GM19099 (cell line): Measurements from ENCODE around the gene ERBIN.
A peak's percentile ranks its signal among the peaks of the same experiment; 100 is the strongest.

Source experiments
- POLR2A ChIP-seq: IDR thresholded peaks from 3 replicates; pipeline ENCODE4 v1.6.1; 2011; ENCODE audit warnings: low read depth; ENCODE audit not compliant: insufficient read length; ENCODE audit errors: extremely low read depth

The ERBIN gene

GRCh38 chr5:65916066-65916465, 10.3 kb upstream of the ERBIN start:
- no peak for TF ChIP-seq POLR2A

DNA sequence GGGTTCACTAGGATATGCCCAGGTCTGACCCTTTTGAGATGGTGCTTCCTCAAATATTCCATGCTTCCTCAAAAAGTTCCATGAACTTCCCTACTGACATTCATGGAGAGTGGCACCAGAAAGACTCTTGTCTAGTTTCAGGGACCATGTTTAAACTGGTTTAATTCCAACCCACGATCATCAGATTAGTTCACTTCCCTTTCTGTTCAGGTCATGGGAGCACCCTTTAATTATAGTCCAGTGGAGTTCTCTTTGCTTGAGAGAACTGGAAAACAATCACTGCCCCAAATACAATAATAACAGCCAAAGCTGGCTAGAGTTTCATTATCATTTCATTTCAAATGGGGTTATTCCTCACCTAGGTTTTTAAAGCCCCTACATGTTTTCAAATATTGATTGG, 9.7 kb upstream of the ERBIN start:
- TF ChIP-seq POLR2A = no peak

DNA sequence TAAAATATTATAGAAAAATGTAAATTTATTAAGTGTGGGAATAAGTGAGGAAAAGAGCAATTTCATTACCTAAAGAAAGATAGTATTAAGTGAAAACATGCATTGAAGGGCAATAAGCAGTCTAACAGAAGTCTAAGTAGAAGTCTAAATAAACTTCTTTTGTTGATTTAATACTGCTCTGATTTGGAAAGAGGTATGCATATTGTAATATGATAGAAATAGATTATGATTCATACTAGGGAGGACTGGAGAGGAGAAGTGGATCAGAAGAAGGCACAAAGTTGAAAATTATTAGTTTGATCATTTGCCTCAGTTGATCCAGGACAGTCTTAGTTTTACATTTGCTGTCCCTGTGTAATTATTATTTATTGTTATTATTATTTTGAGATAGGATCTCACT, 6.6 kb upstream of the ERBIN start:
- TF ChIP-seq POLR2A = no peak

DNA sequence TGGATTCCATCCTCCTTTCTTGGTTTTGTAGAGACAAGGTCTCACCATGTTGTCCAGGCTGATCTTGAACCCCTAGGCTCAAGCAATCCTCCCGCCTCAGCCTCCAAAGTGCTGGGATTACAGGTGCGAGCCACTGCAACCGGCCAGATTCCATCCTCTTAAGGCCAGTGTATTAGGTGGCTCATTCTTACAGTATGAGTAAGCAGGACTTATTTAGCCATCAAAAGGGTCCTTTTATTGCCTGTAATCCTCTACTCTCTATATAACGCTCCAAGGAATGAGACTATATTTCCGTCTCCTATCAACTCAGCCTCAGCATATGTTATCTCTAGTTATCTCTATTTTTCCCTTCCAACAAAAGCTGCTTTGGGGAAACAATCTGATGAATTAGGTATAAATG, 3.0 kb upstream of the ERBIN start:
- no peak for TF ChIP-seq POLR2A

- TF ChIP-seq POLR2A = no peak
Observed at GRCh38 chr5:65924366-65925043, 1.9 kb upstream of the ERBIN start.

- TF ChIP-seq POLR2A = peak; percentile 64
Observed at GRCh38 chr5:65925044-65925600, 1.3 kb upstream of the ERBIN start.

GRCh38 chr5:65925601-65926275, 637 bp upstream of the ERBIN start:
- TF ChIP-seq POLR2A = peak; percentile 67

- TF ChIP-seq POLR2A = no peak
Observed at GRCh38 chr5:65926893-65927292, 518 bp downstream of the ERBIN start.

GRCh38 chr5:65927503-65928321, 1.3 kb downstream of the ERBIN start:
- peak; percentile 24 for TF ChIP-seq POLR2A

- no peak for TF ChIP-seq POLR2A
Observed at GRCh38 chr5:65928322-65928752, 2.0 kb downstream of the ERBIN start.

- no peak for TF ChIP-seq POLR2A
Observed at GRCh38 chr5:65928860-65929259, 2.5 kb downstream of the ERBIN start.

DNA sequence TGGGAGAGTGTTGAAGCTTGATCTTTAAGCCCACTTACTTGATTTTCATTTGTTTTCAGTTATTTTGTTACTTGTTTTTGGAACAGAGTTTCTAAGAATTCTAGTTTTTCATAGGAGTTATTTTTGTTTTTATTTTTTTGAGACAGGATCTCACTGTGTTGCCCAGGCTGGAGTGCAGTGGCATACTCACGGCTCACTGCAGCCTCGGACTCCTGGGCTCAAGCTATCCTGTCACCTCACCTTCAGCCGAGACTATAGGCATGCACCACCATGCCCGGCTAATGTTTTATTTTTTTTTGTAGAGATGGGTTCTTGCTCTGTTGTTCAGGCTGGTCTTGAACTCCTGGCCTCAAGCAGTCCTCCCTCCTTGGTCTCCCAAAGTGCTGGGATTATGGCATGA, 6.3 kb downstream of the ERBIN start:
- TF ChIP-seq POLR2A = no peak

DNA sequence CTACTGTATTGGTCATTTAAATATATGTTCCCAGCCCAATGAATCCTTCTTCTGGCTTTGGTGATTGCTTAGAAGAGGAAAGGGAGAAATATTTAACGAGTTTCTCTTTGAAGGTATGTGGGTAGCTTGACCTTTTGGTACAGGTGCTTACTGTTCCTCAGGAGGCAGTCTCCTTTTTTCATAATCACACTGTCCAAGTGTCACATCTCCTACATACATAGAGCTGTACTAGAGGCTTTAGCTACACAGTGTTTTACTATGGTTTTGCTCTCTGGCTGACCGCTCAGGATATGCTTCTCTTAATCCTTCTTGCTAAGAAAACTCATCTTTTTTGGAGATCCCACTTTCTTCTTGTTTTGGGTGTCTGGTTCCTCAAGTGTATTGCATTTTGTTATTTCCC, 6.9 kb downstream of the ERBIN start:
- TF ChIP-seq POLR2A = no peak

DNA sequence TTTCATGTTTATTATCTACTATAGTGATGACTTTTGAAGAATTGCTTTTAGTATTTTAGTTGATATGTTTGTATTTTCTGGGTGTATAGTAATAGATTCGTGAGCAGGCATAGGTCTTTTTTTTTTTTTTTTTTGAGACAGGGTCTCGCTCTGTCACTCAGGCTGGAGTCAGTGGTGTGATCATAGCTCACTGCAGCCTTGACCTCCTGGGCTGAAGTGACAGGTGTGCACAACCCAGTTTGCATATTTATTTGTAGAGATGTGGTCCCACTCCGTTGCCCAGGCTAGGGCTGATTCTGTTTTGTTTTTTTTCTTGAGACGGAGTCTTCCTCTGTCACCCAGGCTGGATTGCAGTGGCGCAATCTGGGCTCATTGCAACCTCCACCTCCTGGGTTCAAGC, 11.9 kb downstream of the ERBIN start:
- no peak for TF ChIP-seq POLR2A

GRCh38 chr5:65943771-65944170, 17.4 kb downstream of the ERBIN start:
- TF ChIP-seq POLR2A = no peak

- TF ChIP-seq POLR2A = no peak
Observed at GRCh38 chr5:65946198-65946745, 19.9 kb downstream of the ERBIN start.
